HS-27A (cell line): Measurements from ENCODE around the gene FGFRL1.
"Not testable (repeated sequence)": the region's sequence is repeated elsewhere in the genome, so short reads cannot be mapped to it uniquely, and the experiment has no call there.

Experiments
- DNase-seq: peaks from one replicate; pipeline ENCODE4 v3.0.0-alpha.2; 2012; ENCODE audit warnings: low read depth, missing footprints

The FGFRL1 gene

GRCh38 chr4:1039493-1040343 lies 28.3 kb downstream of the FGFRL1 start:
- no peak for DNase-seq

- DNase-seq = no peak
Observed at GRCh38 chr4:1040344-1041146, 29.1 kb downstream of the FGFRL1 start.

- no peak for DNase-seq
Observed at GRCh38 chr4:1041147-1041935, 29.9 kb downstream of the FGFRL1 start.

GRCh38 chr4:1041936-1042330 lies 30.5 kb downstream of the FGFRL1 start:
- DNase-seq = no peak

GRCh38 chr4:1042352-1043055 lies 31.1 kb downstream of the FGFRL1 start:
- no peak for DNase-seq

- DNase-seq = no peak
Observed at GRCh38 chr4:1043162-1043561, 31.7 kb downstream of the FGFRL1 start.

GRCh38 chr4:1043651-1044468 lies 32.4 kb downstream of the FGFRL1 start:
- peak; percentile 95 for DNase-seq

- DNase-seq = no peak
Observed at GRCh38 chr4:1044469-1045192, 33.2 kb downstream of the FGFRL1 start.

GRCh38 chr4:1045193-1045594 lies 33.8 kb downstream of the FGFRL1 start:
- no peak for DNase-seq

GRCh38 chr4:1045595-1046201 lies 34.3 kb downstream of the FGFRL1 start:
- no peak for DNase-seq

- not testable (repeated sequence) for DNase-seq
Observed at GRCh38 chr4:1046581-1047011, 35.2 kb downstream of the FGFRL1 start.

GRCh38 chr4:1047106-1047975 lies 35.9 kb downstream of the FGFRL1 start:
- no peak for DNase-seq

- DNase-seq = no peak
Observed at GRCh38 chr4:1047976-1048772, 36.7 kb downstream of the FGFRL1 start.

- DNase-seq = no peak
Observed at GRCh38 chr4:1048773-1049590, 37.6 kb downstream of the FGFRL1 start.

GRCh38 chr4:1049591-1049905 lies 38.1 kb downstream of the FGFRL1 start:
- DNase-seq = no peak

- no peak for DNase-seq
Observed at GRCh38 chr4:1050486-1051213, 39.2 kb downstream of the FGFRL1 start.
